Keratinocyte (primary cell): ENCODE results near the gene SDK2. TPM values are rescaled to one million over a fixed set of nuclear protein-coding genes. Genes with fewer than 3 reads are reported as not detected.

Experiments
- DNase-seq: peaks from one replicate; pipeline ENCODE4 v3.0.0-alpha.2; 2011; ENCODE audit warnings: low read depth, missing footprints, low spot score
- FAIRE-seq: peaks from 2 replicates; lab custom pipeline; 2011; peaks lifted over from hg19 to GRCh38; lab: Jason Lieb, UNC
- H2AFZ ChIP-seq: 2 replicates; pipeline ENCODE4 v1.6.0; 2012; ENCODE audit warnings: low read length, control low read depth, inconsistent platforms; ENCODE audit not compliant: control insufficient read depth
- H3K27ac ChIP-seq: 2 replicates; pipeline ENCODE4 v1.5.1; 2011; ENCODE audit warnings: low read length; ENCODE audit not compliant: control insufficient read depth, insufficient read depth
- H3K27me3 ChIP-seq: 3 replicates; pipeline ENCODE4 v1.6.0; 2011; ENCODE audit warnings: low read length; ENCODE audit not compliant: control insufficient read depth, insufficient read depth; ENCODE audit errors: extremely low read depth
- H3K36me3 ChIP-seq, 2 experiments: 2 replicates in 1 of 2; 3 replicates in 1 of 2; pipeline ENCODE4 v1.5.1; 2011; ENCODE audit warnings: low read length in 2 of 2, mild to moderate bottlenecking in 1 of 2; ENCODE audit not compliant: control insufficient read depth in 2 of 2, insufficient read depth in 2 of 2; ENCODE audit errors: extremely low read depth in 1 of 2
- H3K4me1 ChIP-seq: 3 replicates; pipeline ENCODE4 v1.5.1; 2011; ENCODE audit warnings: low read length; ENCODE audit not compliant: control insufficient read depth, insufficient read depth; ENCODE audit errors: extremely low read depth
- H3K4me2 ChIP-seq: 3 replicates; pipeline ENCODE4 v1.6.0; 2011; ENCODE audit warnings: low read depth, low read length; ENCODE audit not compliant: control insufficient read depth, insufficient read depth; ENCODE audit errors: extremely low read depth
- H3K4me3 ChIP-seq, 3 experiments: fragments of 200-600 bp in 1 of 3; sonication (generic) in 1 of 3; 2 replicates in 2 of 3; 3 replicates in 1 of 3; pipeline ENCODE4 v1.5.1; 2011 to 2016; ENCODE audit warnings: low read length in 3 of 3, mild to moderate bottlenecking in 3 of 3, control low read depth in 2 of 3, inconsistent platforms in 1 of 3, low read depth in 1 of 3, mixed read lengths in 1 of 3, mixed run types in 1 of 3, moderate library complexity in 1 of 3; ENCODE audit not compliant: control insufficient read depth in 2 of 3, insufficient read depth in 2 of 3; ENCODE audit errors: extremely low read depth in 1 of 3
- H3K79me2 ChIP-seq: 2 replicates; pipeline ENCODE4 v1.6.0; 2012; ENCODE audit warnings: low read length; ENCODE audit not compliant: control insufficient read depth, insufficient read depth
- H3K9ac ChIP-seq: 3 replicates; pipeline ENCODE4 v1.6.0; 2011; ENCODE audit warnings: low read length; ENCODE audit not compliant: control insufficient read depth, insufficient read depth; ENCODE audit errors: extremely low read depth
- H3K9me1 ChIP-seq: 3 replicates; pipeline ENCODE4 v1.6.0; 2011; ENCODE audit warnings: low read length; ENCODE audit not compliant: control insufficient read depth, insufficient read depth; ENCODE audit errors: extremely low read depth
- H3K9me3 ChIP-seq: 2 replicates; pipeline ENCODE4 v1.5.1; 2012; ENCODE audit warnings: low read depth, low read length; ENCODE audit not compliant: control insufficient read depth
- H4K20me1 ChIP-seq: 3 replicates; pipeline ENCODE4 v1.6.0; 2011; ENCODE audit warnings: low read length; ENCODE audit not compliant: control insufficient read depth, insufficient read depth; ENCODE audit errors: extremely low read depth
- EZH2 ChIP-seq: IDR thresholded peaks from one replicate; pipeline ENCODE4 v1.6.1; 2012; ENCODE audit warnings: inconsistent platforms, mild to moderate bottlenecking, low read length, moderate library complexity
- dilution Hi-C: fragments of 300-500 bp; cut with MboI; formaldehyde crosslinking; loops from one replicate; pipeline ENCODE4 v1.7.0; 2020; ENCODE audit warnings: low sequenced_read_pairs; ENCODE audit not compliant: extremely low pct_ligation_motif_present
- polyA plus RNA-seq, 5 experiments: library from polyadenylated mRNA; depleted of rRNA in 3 of 5; stranded (reverse) in 3 of 5; stranded (forward) in 1 of 5; unstranded in 1 of 5; fragments of >200 nt; gene quantifications; 1 replicate in 1 of 5; 2 replicates in 3 of 5; 3 replicates in 1 of 5; pipeline versions ENCODE4 v1.2.1 to v1.2.3, GENCODE V29; 2011 to 2012; ENCODE audit warnings: missing spikeins in 2 of 5, low read depth in 1 of 5, low replicate concordance in 1 of 5
- TF ChIP-seq, protein P1 (sequence below), 3 experiments: IDR thresholded peaks in 1 of 3; conservative IDR thresholded peaks in 1 of 3; optimal IDR thresholded peaks in 1 of 3; 2 replicates in 2 of 3; 3 replicates in 1 of 3; pipeline versions ENCODE3 to v1.5.1; 2011; ENCODE audit warnings: low read length in 3 of 3, mild to moderate bottlenecking in 3 of 3, moderate library complexity in 2 of 3, control low read depth in 1 of 3, inconsistent platforms in 1 of 3; ENCODE audit not compliant: insufficient read depth in 2 of 3; ENCODE audit errors: extremely low read depth in 1 of 3

The SDK2 gene
- polyA plus RNA-seq, 1 donor (not counting 4 experiments of a cell fraction or from before 2014, with no cell fraction given) = 1.8 TPM

DNA sequence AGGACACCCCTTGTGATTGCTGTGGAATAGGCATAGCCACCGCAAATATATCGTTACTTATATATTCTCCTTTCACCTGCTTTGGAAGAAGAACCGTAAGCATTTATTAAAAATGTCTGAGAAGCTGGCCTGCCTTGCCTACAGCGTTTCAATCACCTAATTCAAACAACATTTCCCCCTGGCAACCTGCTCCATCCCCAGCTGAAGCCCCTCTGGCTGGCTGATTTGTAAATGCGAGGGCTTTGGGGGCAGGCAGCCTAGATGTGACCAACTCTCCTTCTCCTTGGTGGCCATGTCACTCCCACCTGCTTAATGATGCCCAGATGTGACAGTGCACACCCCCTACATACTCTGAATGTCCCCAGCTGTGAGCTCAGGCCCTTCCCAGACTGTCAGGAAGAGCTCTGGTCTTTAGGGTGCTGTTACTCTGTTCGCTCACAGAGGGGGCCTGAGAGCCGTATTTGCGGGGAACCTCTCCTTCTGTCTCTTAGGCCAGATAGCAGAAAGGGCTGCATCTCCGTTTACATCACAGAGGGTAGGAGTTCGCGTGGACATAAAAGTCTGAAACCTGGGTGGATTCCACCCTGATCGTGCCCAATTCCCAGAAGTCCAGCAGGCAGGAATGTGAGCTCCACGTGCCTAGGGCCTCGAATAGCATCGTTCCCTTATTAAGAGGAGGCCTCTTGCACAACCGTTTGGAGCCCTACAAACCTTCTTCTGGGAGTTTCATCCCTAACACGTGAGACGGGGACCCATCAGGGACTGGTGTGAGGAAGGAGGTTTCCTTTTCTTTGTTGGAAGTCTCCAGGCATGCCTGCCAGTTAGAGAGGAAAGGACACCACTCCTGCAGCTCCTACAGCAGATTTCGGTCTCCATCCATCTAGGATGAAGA, 2.4 kb upstream of the SDK2 start:
- no peak for FAIRE-seq
- Histone ChIP-seq H3K79me2 (peaks cover 16% of the 10 kb centered on the region), H3K9me1 (no peaks in the 10 kb centered on the region), H3K4me1 (peaks cover 7% of the 10 kb centered on the region), H3K36me3 (no peaks in the 10 kb centered on the region), H3K4me2 (no peak overlapping the region), H3K27me3 (peaks cover 26% of the 10 kb centered on the region), H3K27ac (no peak overlapping the region), H2AFZ (no peak overlapping the region), H3K4me3 (no peak overlapping the region), H3K9me3 (no peaks in the 10 kb centered on the region), H4K20me1 (peaks cover 4% of the 10 kb centered on the region), H3K9ac (no peak overlapping the region)
- TF ChIP-seq, protein P1, sequence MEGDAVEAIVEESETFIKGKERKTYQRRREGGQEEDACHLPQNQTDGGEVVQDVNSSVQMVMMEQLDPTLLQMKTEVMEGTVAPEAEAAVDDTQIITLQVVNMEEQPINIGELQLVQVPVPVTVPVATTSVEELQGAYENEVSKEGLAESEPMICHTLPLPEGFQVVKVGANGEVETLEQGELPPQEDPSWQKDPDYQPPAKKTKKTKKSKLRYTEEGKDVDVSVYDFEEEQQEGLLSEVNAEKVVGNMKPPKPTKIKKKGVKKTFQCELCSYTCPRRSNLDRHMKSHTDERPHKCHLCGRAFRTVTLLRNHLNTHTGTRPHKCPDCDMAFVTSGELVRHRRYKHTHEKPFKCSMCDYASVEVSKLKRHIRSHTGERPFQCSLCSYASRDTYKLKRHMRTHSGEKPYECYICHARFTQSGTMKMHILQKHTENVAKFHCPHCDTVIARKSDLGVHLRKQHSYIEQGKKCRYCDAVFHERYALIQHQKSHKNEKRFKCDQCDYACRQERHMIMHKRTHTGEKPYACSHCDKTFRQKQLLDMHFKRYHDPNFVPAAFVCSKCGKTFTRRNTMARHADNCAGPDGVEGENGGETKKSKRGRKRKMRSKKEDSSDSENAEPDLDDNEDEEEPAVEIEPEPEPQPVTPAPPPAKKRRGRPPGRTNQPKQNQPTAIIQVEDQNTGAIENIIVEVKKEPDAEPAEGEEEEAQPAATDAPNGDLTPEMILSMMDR (optimal IDR thresholded peaks at IDR 0.05 in 1 of 3, IDR thresholded peaks at IDR 0.05 in 1 of 3, conservative IDR thresholded peaks at IDR 0.05 in 1 of 3; ENCODE audit: extremely low read depth in 1 of 3, insufficient read depth in 2 of 3, low read length in 3 of 3) = no peak
- TF ChIP-seq EZH2 = no peak
- dilution Hi-C loops = no loop called here
- no peak for DNase-seq

DNA sequence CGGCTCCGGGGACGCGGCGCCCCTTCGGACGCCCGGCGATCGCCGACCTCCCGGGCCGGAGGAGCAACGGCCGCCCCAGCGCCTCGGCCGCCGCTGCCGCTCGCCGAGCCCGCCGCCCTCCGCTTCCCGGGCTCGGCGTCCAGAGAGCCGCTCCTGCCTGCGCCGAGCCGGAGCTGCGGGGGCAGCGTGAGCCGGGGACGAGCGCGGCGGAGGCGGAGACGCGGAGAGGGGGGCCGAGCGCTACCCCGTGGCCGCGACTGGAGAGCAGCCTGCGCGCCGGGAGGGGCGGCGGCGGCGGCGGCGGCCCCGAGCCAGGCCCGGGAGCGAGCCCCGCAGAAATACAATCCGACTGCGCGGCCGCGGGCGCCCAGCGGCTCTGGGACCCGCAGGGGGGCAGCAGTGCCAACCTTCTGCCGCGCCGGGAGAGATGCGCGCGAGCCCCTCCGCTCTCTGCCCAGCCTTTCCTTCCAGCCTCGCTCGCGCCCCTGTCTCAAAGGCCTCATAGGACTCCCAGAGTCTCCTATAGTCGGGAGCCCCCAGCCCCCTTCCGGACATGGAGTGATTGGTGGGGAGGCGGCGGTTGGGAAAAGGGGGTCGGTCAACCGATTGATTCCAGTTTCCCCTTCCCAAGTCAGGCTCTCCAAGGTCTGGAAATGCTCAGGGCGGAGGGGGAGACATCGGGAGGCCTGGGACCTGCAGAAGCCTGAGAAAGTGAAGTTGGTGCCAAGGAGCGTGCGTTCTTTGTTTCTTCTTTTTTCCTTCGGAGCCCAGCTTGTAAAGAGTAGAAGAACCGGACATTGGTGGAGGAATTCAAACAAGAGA, 1.0 kb upstream of the SDK2 start:
- Histone ChIP-seq H3K4me3 (peak overlapping the region; percentile 71 to 89 (median 85)), H3K9ac (peak overlapping the region; percentile 65), H3K9me3 (no peaks in the 10 kb centered on the region), H3K4me1 (peaks cover 7% of the 10 kb centered on the region), H3K27ac (no peak overlapping the region), H3K4me2 (peak overlapping the region; percentile 85), H3K27me3 (peaks cover 26% of the 10 kb centered on the region), H2AFZ (no peak overlapping the region), H3K36me3 (no peaks in the 10 kb centered on the region), H4K20me1 (peaks cover 8% of the 10 kb centered on the region), H3K79me2 (peaks cover 27% of the 10 kb centered on the region), H3K9me1 (no peaks in the 10 kb centered on the region)
- dilution Hi-C loops = no loop called here
- FAIRE-seq (no peak), DNase-seq (no peak)
- TF ChIP-seq EZH2 = no peak
- TF ChIP-seq, protein P1 (optimal IDR thresholded peaks at IDR 0.05 in 1 of 3, IDR thresholded peaks at IDR 0.05 in 1 of 3, conservative IDR thresholded peaks at IDR 0.05 in 1 of 3; ENCODE audit: extremely low read depth in 1 of 3, insufficient read depth in 2 of 3, low read length in 3 of 3) = peak in 1 of 3 experiments; percentile 59
